Measurements from ENCODE around the gene TCTN1. TPM values are rescaled to one million over a fixed set of nuclear protein-coding genes. Genes with fewer than 3 reads are reported as not detected.

Gene TCTN1
- total and polyA plus RNA-seq, 2 of the 13 experiments (the other 11 are each of a cell fraction or from before 2014, with no cell fraction given), result 13.6 to 16.0 TPM

- no peak for TF ChIP-seq CERS6 (CRISPR knock-in tag; IDR thresholded peaks at IDR 0.05)
- TF ChIP-seq, protein P1, sequence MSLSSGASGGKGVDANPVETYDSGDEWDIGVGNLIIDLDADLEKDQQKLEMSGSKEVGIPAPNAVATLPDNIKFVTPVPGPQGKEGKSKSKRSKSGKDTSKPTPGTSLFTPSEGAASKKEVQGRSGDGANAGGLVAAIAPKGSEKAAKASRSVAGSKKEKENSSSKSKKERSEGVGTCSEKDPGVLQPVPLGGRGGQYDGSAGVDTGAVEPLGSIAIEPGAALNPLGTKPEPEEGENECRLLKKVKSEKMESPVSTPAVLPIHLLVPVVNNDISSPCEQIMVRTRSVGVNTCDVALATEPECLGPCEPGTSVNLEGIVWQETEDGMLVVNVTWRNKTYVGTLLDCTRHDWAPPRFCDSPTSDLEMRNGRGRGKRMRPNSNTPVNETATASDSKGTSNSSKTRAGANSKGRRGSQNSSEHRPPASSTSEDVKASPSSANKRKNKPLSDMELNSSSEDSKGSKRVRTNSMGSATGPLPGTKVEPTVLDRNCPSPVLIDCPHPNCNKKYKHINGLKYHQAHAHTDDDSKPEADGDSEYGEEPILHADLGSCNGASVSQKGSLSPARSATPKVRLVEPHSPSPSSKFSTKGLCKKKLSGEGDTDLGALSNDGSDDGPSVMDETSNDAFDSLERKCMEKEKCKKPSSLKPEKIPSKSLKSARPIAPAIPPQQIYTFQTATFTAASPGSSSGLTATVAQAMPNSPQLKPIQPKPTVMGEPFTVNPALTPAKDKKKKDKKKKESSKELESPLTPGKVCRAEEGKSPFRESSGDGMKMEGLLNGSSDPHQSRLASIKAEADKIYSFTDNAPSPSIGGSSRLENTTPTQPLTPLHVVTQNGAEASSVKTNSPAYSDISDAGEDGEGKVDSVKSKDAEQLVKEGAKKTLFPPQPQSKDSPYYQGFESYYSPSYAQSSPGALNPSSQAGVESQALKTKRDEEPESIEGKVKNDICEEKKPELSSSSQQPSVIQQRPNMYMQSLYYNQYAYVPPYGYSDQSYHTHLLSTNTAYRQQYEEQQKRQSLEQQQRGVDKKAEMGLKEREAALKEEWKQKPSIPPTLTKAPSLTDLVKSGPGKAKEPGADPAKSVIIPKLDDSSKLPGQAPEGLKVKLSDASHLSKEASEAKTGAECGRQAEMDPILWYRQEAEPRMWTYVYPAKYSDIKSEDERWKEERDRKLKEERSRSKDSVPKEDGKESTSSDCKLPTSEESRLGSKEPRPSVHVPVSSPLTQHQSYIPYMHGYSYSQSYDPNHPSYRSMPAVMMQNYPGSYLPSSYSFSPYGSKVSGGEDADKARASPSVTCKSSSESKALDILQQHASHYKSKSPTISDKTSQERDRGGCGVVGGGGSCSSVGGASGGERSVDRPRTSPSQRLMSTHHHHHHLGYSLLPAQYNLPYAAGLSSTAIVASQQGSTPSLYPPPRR (CRISPR knock-in tag; IDR thresholded peaks at IDR 0.05; ENCODE audit: borderline replicate concordance), result peak; percentile 87
- no peak for TF ChIP-seq SP2 (CRISPR knock-in tag; IDR thresholded peaks at IDR 0.05)
- TF ChIP-seq ZMYM4 (CRISPR knock-in tag; IDR thresholded peaks at IDR 0.05), result peak; percentile 83
- TF ChIP-seq ZNF326 (CRISPR knock-in tag; IDR thresholded peaks at IDR 0.05; ENCODE audit: borderline replicate concordance), result no peak
- peak; percentile 99 for TF ChIP-seq PPARG (CRISPR knock-in tag; conservative IDR thresholded peaks at IDR 0.05)
- TF ChIP-seq, protein P2, sequence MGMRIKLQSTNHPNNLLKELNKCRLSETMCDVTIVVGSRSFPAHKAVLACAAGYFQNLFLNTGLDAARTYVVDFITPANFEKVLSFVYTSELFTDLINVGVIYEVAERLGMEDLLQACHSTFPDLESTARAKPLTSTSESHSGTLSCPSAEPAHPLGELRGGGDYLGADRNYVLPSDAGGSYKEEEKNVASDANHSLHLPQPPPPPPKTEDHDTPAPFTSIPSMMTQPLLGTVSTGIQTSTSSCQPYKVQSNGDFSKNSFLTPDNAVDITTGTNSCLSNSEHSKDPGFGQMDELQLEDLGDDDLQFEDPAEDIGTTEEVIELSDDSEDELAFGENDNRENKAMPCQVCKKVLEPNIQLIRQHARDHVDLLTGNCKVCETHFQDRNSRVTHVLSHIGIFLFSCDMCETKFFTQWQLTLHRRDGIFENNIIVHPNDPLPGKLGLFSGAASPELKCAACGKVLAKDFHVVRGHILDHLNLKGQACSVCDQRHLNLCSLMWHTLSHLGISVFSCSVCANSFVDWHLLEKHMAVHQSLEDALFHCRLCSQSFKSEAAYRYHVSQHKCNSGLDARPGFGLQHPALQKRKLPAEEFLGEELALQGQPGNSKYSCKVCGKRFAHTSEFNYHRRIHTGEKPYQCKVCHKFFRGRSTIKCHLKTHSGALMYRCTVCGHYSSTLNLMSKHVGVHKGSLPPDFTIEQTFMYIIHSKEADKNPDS (CRISPR knock-in tag; IDR thresholded peaks at IDR 0.05), result no peak
- no peak for TF ChIP-seq GRHL1 (CRISPR knock-in tag; conservative IDR thresholded peaks at IDR 0.05)
- TF ChIP-seq ZNF784 (CRISPR knock-in tag; IDR thresholded peaks at IDR 0.05; ENCODE audit: borderline replicate concordance), result no peak
- no peak for TF ChIP-seq LRRFIP1 (CRISPR knock-in tag; conservative IDR thresholded peaks at IDR 0.05)
- no peak for TF ChIP-seq TRAFD1 (CRISPR knock-in tag; IDR thresholded peaks at IDR 0.05; ENCODE audit: borderline replicate concordance)
These were observed 22.4 kb upstream of the TCTN1 start (continued) for GRCh38 chr12:110591451-110592051.
